Ishikawa (cell line): Measurements from ENCODE around the gene FGF14.

Experiments
- CREB1 ChIP-seq: IDR thresholded peaks from 2 replicates; pipeline ENCODE4 v1.6.1; 2012; ENCODE audit warnings: low read depth
- EGR1 ChIP-seq: IDR thresholded peaks from 2 replicates; pipeline ENCODE4 v1.6.1; 2012
- EP300 ChIP-seq: IDR thresholded peaks from 2 replicates; pipeline ENCODE4 v1.6.1; 2012; ENCODE audit warnings: borderline replicate concordance
- NFIC ChIP-seq: IDR thresholded peaks from 2 replicates; pipeline ENCODE4 v1.6.1; 2012
- RAD21 ChIP-seq: IDR thresholded peaks from 2 replicates; pipeline ENCODE4 v1.6.1; 2012; ENCODE audit warnings: low read depth
- TAF1 ChIP-seq: IDR thresholded peaks from 2 replicates; pipeline ENCODE4 v1.6.1; 2012; ENCODE audit warnings: low read depth, mild to moderate bottlenecking
- TCF12 ChIP-seq: IDR thresholded peaks from 2 replicates; pipeline ENCODE4 v1.6.1; 2012; ENCODE audit warnings: low read depth
- TEAD4 ChIP-seq: IDR thresholded peaks from 2 replicates; pipeline ENCODE4 v1.6.1; 2012
- YY1 ChIP-seq: IDR thresholded peaks from 2 replicates; pipeline ENCODE4 v1.6.1; 2012; ENCODE audit warnings: low read depth
- TF ChIP-seq, protein P1 (sequence below): IDR thresholded peaks from 2 replicates; pipeline ENCODE4 v1.6.1; 2012; ENCODE audit warnings: low read depth, mild to moderate bottlenecking
- TF ChIP-seq, protein P2 (sequence below): IDR thresholded peaks from 2 replicates; pipeline ENCODE4 v1.6.1; 2012

DNA sequence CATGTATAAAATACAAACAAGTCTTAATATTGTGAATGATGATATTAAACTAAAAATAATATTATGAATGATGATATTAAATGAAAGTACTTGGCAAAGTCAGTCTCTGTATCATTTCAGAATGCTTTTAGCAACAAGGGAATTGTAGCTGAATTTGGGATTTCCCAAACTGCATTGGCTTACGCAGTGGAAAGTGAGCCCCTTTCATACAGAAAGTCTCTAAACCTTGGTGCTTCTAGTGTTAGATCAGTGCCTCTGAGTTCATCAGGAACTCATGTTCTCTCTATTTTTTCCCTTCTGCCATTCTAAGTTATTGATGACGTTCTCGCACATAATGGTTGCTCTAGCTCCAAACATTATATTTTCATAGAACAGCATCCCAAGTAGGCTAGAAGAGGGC lies 649.4 kb downstream of the FGF14 start:
- TF ChIP-seq YY1 (no peak), TEAD4 (no peak), TCF12 (no peak), TAF1 (no peak), EGR1 (no peak), CREB1 (no peak), EP300 (no peak), RAD21 (no peak), NFIC (no peak)
- TF ChIP-seq, protein P1, sequence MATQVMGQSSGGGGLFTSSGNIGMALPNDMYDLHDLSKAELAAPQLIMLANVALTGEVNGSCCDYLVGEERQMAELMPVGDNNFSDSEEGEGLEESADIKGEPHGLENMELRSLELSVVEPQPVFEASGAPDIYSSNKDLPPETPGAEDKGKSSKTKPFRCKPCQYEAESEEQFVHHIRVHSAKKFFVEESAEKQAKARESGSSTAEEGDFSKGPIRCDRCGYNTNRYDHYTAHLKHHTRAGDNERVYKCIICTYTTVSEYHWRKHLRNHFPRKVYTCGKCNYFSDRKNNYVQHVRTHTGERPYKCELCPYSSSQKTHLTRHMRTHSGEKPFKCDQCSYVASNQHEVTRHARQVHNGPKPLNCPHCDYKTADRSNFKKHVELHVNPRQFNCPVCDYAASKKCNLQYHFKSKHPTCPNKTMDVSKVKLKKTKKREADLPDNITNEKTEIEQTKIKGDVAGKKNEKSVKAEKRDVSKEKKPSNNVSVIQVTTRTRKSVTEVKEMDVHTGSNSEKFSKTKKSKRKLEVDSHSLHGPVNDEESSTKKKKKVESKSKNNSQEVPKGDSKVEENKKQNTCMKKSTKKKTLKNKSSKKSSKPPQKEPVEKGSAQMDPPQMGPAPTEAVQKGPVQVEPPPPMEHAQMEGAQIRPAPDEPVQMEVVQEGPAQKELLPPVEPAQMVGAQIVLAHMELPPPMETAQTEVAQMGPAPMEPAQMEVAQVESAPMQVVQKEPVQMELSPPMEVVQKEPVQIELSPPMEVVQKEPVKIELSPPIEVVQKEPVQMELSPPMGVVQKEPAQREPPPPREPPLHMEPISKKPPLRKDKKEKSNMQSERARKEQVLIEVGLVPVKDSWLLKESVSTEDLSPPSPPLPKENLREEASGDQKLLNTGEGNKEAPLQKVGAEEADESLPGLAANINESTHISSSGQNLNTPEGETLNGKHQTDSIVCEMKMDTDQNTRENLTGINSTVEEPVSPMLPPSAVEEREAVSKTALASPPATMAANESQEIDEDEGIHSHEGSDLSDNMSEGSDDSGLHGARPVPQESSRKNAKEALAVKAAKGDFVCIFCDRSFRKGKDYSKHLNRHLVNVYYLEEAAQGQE, result no peak
- TF ChIP-seq, protein P2, sequence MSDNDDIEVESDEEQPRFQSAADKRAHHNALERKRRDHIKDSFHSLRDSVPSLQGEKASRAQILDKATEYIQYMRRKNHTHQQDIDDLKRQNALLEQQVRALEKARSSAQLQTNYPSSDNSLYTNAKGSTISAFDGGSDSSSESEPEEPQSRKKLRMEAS, result no peak
